Thyroid gland (tissue), 4 donors: ENCODE results near the gene TSHZ2.
A peak's percentile ranks its signal among the peaks of the same experiment; 100 is the strongest.

Source experiments
- CTCF ChIP-seq, 6 experiments: fragments of 200-600 bp in 3 of 6; fragments of 450-650 bp in 3 of 6; sonication (generic) in 3 of 6; IDR thresholded peaks; one replicate each; pipeline ENCODE4 v1.5.1; 2016 to 2019; ENCODE audit warnings: antibody characterized with exemption in 6 of 6, mild to moderate bottlenecking in 2 of 6, inconsistent platforms in 1 of 6, moderate library complexity in 1 of 6
- POLR2A ChIP-seq, 2 donors: fragments of 450-650 bp; IDR thresholded peaks; one replicate each; pipeline ENCODE4 v1.6.1; 2017; ENCODE audit warnings: antibody characterized with exemption in 2 of 2, mild to moderate bottlenecking in 2 of 2, moderate library complexity in 1 of 2

GRCh38 chr20:52959125-52959524 is 13.0 kb upstream of the TSHZ2 start:
- TF ChIP-seq CTCF (IDR thresholded peaks at IDR 0.05) (peak in 1 of 6 experiments; percentile 15), POLR2A (IDR thresholded peaks at IDR 0.05) (no peak)
